ENCODE results near the gene DENND6B.

Gene DENND6B

DNA sequence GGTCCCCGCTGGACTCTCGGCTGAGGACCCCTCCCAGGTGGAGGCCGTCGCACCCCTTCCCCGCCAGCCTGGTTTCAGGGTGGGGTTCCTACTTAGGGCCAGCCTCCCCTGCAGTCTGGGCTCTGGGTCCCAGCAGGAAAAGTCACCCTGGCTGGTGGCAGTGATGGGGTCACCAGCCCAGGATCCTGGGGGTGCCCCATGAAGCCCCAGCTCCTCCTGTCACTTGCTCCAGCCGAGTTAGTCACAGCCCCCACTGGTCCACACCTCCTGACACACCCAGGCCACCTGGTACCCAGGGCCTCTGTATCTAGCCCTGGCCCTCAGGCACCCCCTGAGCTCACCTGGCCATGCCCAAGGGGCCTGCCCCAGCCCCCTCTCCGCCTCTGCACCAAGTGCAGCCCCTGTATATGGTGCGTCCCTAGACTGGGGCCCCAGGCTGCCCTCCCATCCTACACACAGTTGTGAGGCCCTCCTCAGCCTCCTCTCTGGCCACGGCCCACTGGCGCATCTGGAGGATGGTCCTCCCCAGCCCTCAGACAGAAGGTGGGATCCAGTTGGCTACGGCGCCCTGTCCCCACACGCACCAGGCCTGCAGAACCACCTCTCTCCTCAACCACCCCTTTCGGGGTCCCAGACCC lies 26.1 kb downstream of the DENND6B start:
- no peak for DNase-seq

DNA sequence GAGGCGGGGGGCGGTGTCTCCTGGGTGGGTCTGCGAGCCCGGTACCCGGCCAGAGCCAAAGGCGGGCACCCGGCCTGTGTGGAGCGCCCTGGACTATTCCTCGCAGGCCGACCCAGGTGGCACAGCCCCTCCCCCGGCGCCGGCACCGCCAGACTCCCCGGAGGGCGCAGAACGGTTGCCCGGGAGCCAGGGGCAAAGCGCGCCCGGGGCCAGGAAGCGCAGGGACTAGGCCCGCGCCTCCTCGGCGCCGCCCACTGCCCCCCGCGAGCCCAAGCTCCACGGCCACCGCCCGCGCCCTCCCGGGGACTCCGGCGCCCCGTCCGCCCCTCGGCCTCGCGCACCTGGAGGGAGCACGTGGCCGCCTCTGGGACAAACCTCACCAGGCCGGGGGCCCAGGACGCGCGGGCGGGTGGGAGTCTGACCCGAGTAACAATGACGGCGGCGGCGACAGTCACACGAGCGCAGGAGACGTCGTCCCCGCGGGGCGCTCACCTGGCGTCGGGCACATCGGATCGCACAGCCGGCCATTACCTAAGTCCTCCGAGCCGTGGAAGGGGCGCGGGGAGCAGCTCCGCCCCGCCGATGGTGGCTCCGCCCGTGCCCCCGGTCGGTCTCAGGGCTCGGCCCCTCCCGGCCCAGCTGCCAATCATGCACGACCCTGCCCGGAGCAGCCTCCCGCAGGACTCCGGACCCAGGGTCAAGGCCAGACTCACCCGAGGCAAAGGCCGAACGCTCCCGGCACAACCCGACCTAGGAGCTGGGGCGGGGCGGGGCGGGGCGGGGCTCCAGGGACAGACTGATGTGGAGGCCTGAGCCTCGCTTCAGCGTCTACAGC lies 26.8 kb downstream of the DENND6B start:
- DNase-seq = no peak

DNA sequence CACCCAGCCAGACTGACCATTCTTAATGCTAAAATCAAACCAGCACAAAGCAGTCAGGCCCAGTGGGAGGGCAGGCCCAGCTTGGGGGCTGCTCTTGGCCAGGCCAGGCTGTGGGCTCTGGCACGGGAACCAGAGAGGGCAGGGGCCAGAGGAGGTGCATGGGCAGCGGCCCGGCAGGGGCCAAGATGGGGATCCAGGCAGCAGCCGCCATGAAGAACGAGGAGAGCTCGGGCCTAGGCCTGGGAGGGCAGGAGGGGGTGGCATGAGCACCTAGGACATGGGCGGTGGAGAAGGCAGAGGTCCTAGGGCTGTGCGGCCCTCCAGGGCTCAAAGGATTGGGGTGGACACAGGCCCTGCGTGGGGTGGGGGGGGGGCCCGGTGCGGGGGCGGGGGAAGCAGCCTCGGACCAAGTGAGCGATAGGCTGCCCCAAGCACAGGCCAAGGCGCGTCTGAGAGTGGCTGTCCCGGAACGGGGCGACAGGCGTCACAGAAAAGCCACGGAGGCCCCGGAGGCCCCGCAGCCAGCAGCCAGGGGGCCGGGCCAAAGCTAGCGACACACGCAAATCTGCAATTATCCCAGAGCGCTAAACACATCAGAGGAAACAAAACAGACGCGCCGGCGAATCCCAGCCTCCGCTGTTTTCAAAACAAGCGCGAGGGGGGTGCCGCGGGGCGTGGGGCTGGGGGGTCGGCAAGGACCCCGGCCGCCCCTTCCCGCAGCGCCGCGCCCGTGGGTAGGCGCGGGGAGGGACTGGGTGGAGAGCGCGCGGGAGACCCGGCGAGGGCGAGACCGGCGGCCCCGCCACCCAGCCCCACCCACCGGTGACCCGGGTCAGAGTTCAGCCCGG lies 27.7 kb downstream of the DENND6B start:
- DNase-seq = no peak

DNA sequence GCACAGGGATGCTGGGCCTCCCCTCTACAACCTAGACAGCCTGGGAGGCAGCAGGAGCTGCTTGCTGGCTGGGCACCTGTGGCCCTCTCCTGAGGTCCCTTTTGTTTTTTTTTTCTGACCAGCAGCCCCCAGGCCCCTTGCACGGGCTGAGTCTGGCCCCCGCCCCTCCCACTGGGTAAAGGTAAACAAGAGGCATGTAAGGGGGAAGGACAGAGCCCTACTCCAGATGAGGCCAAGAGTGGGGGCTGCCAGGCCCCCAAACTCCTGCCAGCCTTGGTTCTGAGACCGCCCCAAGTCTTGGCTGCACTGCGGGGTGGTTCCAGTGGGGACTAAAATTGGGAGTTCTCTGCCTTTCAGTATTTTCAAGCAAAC lies 28.6 kb downstream of the DENND6B start:
- DNase-seq = no peak

- no peak for DNase-seq
Measured at GRCh38 chr22:50297510-50298265, 29.1 kb downstream of the DENND6B start.

DNA sequence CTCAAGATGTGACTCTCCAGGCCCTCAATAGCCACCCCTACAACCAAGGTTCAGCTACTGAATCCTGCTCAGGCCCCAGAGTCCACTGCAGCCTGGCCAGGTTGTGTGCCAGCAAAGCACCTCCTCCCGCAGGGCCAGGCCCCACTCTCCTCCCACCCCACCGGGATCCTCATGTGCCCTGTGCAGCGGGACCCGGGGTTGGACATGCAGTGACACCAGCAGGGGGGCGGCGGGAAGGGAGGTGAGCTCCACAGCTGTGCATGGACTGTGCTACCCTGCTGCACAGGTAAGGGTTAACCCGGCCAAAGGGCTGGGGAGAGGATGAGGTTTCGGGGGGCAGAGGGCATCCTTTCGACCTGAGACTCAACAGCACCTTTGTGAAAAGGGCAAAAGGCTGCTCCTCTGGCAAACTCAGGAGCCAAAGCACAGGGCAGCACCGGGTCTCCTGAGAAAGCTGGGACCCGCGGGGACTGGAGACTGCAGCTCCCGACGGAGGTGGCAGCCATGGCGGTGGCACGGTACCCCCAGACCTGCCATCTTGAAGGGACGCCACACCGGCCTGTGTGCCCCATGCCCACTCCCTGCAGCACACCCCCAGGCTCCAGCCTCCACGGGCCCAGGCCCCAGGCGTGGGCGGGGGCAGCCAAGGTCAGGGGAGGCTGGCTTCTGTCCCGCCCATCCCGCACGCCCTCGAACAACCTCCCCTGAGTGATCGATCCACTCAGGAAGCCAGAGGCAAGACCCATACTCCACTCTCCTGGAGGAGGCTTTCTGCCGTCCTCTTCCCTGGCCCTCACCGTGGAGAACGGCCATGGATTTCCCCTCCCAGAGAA lies 29.9 kb downstream of the DENND6B start:
- DNase-seq = no peak

GRCh38 chr22:50294319-50294656 lies 32.5 kb downstream of the DENND6B start:
- no peak for DNase-seq

DNA sequence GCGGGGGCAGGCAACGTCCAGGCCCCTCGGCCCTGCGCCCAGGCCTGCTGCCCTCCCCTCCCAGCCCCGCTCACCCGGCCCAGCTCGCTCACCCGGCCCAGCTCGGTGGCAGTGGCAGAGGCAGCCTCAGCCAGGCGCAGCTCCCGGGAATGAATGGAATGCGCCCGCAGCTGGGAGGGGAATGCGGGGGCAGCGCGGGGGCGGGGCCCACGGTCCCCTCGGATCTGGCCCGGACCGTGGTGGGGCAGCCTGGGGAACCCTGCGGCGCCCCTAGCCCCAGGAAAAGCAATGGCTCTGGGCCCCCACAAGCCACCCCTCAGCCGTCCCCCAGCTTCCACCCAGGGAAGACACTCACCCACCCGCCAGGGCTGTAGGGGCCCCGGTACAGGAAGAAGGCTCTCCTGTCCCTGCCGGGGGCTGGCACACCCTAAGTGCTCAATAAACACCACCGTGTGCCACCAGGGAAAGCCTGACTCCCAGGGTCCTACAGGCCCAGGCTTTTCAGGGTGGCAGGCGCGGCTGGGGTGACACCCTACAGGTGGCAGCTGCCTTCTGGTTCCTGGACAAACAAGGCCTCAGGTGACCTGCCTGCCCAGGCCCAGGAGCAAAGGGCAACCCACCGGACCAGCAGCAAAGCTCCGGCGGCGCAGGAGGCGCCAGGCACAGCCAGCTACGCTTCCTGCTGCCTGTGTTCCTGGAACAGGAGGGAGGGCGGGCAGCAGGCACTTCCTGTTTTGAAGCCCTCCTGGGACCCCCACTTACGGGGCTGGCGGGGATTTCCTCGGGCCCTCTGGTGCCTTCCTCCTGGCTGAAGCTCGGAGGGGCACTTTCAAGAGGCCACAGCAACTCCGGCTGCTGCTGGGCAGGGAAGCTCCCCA lies 33.1 kb downstream of the DENND6B start:
- no peak for DNase-seq

DNA sequence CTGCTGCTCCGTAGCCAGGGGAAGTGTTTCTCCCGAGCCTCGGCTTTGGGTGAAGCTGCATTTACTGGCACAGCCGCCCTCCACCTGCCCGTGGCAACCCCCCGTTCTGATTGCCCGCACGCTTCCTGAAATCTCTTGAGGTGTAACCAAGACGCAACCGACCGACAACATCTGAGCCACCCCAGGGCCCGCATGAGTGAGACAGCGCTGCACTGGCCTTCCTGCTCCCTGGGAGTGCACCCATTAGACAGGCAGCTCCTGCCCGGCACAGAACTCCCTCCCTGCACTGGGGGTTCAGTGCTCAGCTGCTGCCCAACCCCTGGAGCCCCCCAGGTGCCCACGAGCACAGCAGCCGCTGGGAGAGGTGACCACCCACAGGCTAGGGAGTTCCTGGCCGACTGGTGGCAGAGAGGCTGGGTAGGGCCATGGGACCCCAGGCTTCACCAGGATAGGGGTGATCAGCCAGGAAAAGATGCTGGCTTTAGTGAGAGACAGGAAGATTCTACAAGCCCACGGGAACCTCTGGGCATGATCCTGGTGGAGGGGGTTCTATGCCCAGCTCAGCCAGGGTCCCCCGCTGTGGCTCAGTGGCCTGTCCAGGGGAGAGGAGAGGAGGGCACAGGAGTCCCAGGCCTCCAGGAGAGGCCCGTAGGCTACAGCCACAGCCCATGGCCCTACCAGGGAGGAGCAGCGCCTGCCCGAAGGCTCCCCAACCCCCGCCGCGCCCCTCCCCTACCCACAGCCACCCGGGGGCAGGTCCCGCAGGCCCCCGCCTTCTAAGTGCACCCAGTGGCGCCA lies 34.0 kb downstream of the DENND6B start:
- no peak for DNase-seq

DNA sequence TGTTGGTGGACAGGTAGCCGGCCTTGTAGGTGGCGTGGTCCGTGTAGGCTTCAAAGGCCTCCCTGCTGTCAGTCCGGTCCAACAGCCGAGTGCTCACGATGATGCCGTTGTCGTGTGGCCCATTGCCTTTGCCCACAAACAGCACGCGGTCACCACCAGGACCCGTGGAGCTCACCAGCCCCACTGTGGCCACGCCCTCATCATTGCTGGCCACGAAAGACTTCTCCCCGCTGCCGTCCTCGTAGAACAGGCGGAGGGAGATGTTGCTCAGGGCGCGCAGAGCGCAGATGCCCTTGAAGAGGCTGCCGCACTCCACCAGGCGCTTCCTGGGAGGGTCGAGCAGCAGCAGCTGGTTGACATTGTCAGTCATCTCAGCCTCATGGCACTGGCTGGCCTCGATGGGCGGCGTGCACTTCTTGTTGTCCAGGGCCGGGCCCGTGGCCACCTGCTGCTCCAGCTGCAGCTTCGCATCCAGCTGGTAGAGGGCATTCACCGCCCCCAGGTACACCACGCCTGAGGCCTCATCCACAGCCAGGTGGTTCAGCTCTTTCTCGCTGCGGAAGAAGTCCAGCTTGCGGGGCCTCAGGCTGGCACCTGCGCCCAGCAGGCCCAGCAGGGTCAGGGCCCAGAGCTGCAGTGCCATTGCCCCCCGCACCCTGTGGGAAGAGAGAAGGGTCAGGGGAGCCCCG lies 36.7 kb downstream of the DENND6B start:
- DNase-seq = no peak

DNA sequence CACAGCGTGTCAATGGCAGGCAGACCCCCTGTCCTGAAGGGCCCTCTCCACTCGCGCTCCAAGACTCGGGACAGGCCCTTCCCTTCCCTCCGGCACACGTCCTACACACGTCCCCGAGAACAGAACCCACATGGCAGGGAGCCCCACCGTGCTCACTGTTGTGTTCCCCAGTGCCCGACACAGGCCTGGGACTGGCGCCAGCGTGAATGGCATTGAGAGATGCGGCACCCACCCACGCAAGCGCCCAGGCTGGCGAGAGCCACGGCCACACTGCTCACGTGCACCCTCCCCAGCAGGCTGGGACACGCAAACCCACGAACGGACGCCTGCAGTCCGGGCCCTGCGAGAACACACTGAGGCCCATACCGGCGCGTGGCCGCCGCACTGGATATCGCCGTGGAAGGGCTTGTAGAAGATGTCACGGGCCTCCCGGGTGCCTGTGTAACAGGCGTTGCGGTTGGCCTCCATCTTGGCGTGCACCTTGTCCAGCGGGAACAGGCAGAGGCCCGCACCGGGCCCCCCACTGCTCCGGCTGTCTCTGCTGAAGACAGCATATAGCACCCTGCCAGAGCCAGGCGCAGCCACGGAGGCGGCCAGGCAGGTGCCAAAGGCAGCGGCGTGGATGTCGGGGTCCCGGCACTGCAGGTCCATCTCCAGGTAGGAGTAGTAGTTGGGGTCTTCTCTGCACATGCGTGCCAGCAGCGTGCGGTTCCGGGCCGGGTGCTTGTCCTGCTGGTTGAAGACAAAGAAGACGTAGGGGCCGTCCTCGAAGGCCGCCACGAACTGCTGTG lies 37.5 kb downstream of the DENND6B start:
- no peak for DNase-seq

GRCh38 chr22:50287731-50288130 lies 39.1 kb downstream of the DENND6B start:
- no peak for DNase-seq

- no peak for DNase-seq
Measured at GRCh38 chr22:50286701-50287318, 40.0 kb downstream of the DENND6B start.

DNA sequence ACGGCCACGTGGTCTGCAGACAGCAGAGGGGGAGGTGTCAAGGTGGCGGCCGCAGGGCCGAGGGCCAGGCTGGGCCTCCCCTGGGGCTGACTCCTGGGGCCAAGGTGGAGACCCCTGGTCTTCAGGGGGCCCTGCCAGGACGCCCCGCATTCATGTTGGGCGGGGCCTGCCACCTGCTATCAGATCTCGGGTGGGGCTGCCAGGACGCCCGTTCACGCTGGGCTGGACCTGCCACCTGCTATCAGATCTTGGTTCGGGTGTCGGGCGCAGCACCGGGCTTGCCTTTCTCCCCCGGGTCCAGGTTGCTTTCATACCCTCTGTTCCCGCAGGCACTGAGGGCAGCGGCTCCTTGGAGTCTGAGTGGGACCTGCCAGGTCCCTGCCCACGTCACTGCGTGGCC lies 40.5 kb downstream of the DENND6B start:
- no peak for DNase-seq

GRCh38 chr22:50285568-50286229 lies 41.1 kb downstream of the DENND6B start:
- DNase-seq = no peak

GRCh38 chr22:50284479-50284878 lies 42.3 kb downstream of the DENND6B start:
- DNase-seq = no peak

- no peak for DNase-seq
Measured at GRCh38 chr22:50283821-50284220, 43.0 kb downstream of the DENND6B start.
